DMS53 treated with DMSO at 0.1 percent for 48 hours (cell line): ENCODE data around the gene SELENOS.

Experiments used
- DNase-seq: peaks from one replicate; lab custom pipeline; 2025; ENCODE audit not compliant: unreplicated experiment; lab: John Stamatoyannopoulos, UW

Gene SELENOS

GRCh38 chr15:101251830-101252820, 25.2 kb downstream of the SELENOS start, which contains the start of gene CHSY1:
CHSY1 (minus strand) TSS chr15:101252048; CDS start chr15:101251456, 592 bp downstream.
- peak; percentile 31 for DNase-seq

- DNase-seq = no peak
Observed at GRCh38 chr15:101250873-101251829, 26.1 kb downstream of the SELENOS start.

- DNase-seq = no peak
Observed at GRCh38 chr15:101250341-101250831, 26.9 kb downstream of the SELENOS start.

DNA sequence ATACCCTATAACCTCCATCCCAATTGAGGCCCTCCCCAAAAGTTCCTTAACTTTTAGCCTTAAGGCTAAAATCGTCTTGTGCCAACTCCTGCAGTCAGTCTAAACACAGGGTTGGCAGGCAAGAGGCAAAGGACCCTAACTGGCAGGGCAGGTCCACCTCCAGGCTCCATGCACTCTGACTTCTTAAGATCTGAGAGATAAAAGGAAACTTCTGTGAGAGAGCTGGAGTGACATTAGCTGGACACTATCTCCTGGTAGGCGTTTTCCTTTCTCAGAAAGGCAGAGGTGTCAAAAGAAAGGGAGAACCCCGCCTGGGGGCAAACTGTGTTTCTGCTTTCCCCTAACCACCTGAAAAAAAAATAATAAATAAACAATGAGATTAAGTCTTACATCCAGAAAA, 29.0 kb downstream of the SELENOS start:
- DNase-seq = no peak

DNA sequence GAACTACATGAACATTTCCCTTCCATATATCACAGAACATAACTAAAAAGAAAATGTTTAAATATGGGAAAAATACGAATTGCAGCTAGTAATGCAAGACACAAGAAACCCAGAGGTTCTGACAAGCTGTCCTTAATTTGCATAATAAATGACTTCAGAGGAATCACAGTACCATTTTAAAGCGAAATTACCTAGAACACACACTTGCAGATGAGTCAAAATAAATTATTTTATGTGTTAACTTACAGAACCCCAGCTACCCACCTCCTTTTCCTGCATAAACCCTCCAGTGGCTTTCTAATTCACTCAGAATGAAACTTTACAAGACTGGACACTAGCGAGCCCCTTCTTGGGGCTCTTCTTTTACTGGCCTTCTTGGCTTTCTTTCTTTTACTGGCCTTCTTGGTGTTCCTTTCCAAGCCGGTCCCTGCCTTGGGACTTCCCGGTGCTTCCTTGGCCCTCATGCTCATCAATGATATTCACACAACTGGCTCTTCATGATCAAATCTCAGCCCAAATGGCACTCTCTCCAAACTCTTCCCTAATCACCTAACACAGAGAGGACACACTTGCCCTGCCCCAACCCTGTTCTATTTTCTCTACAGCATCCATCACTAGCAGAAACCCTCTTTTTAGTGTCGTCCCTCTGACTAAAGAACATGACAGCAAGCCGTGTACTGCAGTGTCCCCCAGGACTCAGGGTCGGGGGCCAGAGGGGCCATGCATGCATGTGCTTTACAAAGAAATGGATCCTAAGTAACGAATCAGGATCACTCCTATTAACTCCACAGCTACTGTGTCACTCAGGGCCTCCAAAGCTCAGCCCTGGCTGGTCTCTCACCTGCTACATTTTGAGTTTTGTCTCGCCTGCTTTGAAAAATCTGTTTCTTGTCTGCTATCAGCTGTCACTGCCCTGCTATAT, 30.2 kb downstream of the SELENOS start:
- no peak for DNase-seq

GRCh38 chr15:101246391-101246790, 30.9 kb downstream of the SELENOS start:
- DNase-seq = no peak

- no peak for DNase-seq
Observed at GRCh38 chr15:101244889-101245668, 32.2 kb downstream of the SELENOS start.

DNA sequence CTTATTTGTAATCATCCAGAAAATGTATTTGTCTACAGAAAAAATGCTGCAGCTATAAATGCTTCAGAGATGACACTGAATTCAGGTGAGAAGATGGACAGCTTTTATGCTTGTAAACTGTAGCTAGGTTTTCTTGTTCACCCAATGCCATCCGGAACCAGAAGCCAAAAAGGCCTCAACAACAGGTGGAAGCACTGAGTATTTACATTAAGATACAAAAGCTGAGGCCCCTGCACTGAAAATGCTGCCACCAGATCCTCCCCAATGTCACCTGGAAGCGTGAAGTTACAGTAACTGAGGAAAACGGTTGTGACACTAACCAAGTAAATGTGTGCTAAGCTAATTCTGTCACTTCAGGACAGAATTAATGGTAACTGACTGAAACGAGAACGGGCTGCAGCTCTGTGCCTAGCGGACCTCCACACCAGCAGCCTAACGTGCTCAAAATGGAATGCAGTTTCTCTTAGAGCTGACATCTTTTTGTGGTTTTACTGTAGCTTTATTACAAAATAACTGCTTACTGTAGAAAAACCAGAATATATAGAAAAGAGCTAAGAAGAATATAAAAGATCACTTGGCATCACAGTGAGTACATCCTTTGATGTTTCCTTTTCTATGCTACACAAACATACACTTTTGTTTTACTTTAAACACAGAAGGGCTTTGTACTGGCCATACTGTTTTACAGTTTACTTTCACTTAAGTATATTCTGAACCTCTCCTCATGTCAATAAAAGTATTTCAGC, 33.1 kb downstream of the SELENOS start:
- DNase-seq = no peak

GRCh38 chr15:101243420-101243819, 33.9 kb downstream of the SELENOS start:
- DNase-seq = no peak

DNA sequence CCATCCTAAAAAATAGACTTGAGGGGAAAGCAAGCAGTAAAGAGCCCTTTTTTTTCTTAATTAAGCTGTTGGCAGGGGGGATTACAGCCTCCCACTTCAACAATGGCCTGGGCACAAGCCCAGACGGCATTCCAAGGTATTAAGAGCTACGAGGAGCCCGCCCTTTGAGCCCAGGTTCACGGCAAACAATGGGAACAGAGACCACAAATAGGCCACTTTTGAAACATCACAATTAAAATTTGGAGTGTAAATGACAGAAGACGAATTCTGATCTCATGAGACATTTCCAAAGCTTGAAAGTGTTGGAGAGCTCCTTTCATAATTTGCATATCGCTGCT, 34.3 kb downstream of the SELENOS start:
- no peak for DNase-seq

DNA sequence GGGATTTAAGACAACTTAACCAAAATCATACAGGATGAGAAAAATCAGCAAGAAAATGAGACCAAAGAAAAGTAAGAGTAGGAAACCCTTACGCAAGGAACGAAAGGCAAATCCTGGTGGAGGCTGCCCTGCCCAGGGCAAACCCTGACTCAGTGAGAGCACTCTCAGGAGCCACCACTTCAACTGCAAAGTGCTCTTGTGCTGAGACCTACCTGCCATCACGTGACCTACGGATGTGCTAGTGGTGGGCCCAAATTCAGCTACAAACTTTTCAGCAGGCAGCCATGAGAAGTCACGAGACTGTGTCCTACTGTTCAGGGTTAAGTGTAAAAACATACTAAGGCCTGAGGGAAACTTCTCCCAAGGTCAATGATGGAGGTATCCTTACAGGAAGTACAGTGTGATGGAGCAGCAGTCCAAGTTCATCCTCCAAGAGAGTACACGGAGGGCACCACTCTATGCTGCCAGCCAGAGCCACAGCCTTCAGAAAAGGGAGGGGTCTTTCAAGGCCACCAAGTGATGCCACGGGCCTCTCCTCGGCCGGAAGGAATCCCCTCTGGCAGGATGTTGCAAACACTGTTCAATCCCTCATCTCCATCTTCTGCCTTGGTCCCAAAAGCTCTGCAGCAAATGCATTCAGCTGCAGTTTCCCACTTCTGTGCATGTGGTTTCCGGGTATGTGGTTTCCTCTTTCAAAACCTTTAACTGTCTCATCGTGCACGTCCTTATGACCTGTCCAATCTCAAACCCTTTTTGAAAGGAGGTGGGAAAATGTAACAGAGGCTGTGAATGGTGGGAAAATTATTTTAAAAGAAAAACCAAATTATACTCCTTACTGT, 34.9 kb downstream of the SELENOS start:
- DNase-seq = no peak

DNA sequence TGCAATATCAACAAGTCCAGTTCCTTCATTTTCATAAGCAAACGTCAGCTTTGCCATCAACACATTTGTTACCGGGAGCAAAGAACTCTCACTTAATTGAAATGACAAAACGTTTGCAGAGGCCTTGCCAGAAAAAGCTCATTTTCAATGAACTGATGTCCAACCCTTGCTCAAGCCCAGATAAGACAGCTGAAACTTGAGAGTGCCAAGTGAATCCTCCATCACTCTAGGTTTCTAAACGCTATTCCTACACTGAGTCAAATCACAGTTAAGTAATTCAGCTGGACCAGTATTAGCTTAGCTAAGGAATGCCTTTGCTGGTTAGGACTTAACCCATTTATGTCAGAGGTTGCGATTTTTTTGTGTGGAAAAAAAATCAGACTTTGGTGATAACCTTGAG, 36.9 kb downstream of the SELENOS start:
- no peak for DNase-seq

- DNase-seq = no peak
Observed at GRCh38 chr15:101239724-101240136, 37.6 kb downstream of the SELENOS start.

- no peak for DNase-seq
Observed at GRCh38 chr15:101237251-101237650, 40.0 kb downstream of the SELENOS start.

- DNase-seq = no peak
Observed at GRCh38 chr15:101233651-101234280, 43.5 kb downstream of the SELENOS start.

DNA sequence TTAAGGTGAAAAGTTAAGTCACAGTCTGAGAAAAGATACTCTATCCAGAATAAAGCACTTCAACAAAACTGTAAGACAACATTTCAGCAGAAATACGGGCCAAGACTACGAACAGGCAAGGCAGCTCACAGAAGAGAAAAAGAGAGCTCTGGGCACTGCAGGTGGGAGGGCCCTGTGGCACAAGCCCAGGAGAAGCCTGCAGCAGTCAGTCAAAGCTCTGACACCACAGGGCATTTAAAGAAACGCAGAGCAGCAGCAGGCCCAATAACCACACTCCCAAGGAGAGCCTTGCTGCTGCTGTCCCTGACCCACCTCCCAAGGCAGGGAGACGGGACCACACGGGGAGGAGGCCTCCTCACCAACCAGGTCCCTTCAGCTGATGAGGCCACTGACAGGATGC, 44.6 kb downstream of the SELENOS start:
- DNase-seq = no peak

GRCh38 chr15:101228313-101228712, 49.0 kb downstream of the SELENOS start:
- no peak for DNase-seq
